Skeletal muscle satellite cell (primary cell): Measurements from ENCODE around the gene SNX3.
A peak's percentile ranks its signal among the peaks of the same experiment; 100 is the strongest.

Experiments
- H3K27me3 ChIP-seq: 2 replicates; pipeline ENCODE4 v1.7.0; 2013; ENCODE audit warnings: low read length; ENCODE audit not compliant: control insufficient read depth, insufficient read depth
- H3K36me3 ChIP-seq: 2 replicates; pipeline ENCODE4 v1.7.0; 2013; ENCODE audit warnings: mild to moderate bottlenecking, control low read depth, low read length; ENCODE audit not compliant: insufficient read depth
- H3K4me1 ChIP-seq: 2 replicates; pipeline ENCODE4 v1.7.0; 2013; ENCODE audit warnings: low read length; ENCODE audit not compliant: control insufficient read depth, insufficient read depth
- H3K4me2 ChIP-seq: 2 replicates; pipeline ENCODE4 v1.7.0; 2013; ENCODE audit warnings: mild to moderate bottlenecking, low read length
- H3K4me3 ChIP-seq: 2 replicates; pipeline ENCODE4 v1.7.0; 2013; ENCODE audit warnings: low read length
- H3K9ac ChIP-seq: 2 replicates; pipeline ENCODE4 v1.7.0; 2013; ENCODE audit warnings: mild to moderate bottlenecking, low read depth, low read length, moderate library complexity
- H3K9me3 ChIP-seq: replicated peaks from 2 replicates; pipeline ENCODE4 v1.7.0; 2013; ENCODE audit warnings: mild to moderate bottlenecking, control low read depth, low read length

SNX3 gene

DNA sequence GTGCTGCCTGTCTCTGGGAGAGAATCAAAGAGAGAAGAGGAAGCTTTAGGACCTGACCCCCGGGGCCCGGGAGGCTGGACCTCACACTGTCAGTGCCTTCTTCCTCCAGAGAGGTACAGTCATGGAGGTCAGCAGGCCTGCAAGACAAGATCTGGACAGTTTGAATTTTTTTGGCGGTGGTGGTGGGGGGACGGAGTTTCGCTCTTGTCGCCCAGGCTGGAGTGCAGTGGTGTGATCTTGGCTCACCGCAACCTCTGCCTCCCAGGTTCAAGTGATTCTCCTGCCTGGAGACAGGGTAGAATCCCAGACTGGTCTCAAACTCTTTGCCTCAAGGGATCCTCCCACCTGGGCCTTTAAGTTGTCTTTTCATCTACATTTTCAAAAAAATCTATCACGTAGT lies 60.7 kb downstream of the SNX3 start:
- Histone ChIP-seq H3K4me2 (no peak overlapping the region), H3K9me3 (no peaks in the 10 kb centered on the region), H3K36me3 (peaks cover 5% of the 10 kb centered on the region), H3K4me1 (no peaks in the 10 kb centered on the region), H3K9ac (no peak overlapping the region), H3K4me3 (no peak overlapping the region), H3K27me3 (no peaks in the 10 kb centered on the region)

DNA sequence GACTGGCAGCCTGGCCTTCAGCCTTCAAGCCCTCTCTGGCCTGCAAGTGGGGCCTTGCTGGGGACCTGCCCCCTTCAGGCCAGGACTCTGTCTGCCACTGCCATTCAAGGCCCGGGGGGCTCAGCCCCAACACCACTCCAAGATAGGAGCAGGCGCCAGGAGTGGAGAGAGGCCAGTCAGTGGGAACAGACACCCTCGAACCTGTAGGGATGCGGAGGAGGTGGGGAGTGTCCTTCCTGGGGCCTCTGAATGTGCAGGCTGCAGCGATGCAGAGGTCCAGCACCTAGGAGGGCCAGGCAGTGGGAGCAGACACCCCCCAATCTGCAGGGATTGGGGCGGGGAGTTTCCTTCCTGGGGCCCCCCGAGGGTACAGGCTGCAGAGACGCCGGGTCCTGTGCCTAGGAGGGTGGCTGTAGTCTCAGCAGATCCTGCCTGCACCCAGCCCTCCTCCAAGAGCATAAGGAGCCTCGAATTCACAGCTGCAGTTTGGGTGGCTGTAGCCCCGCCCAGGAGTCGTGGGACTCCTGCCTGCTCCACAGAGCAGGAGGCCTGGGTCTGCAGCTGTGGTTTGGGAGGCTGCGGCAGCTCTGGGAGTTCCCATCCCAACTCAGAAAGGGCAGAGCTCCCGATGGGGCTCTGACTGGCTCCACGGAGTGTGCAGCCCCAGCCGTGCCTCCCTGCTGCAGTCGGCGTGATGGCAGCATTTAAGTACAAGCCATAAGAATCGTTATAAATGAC lies 61.9 kb downstream of the SNX3 start:
- no peak overlapping the region for H3K4me2 ChIP-seq
- no peaks in the 10 kb centered on the region for H3K4me1 ChIP-seq
- no peak overlapping the region for H3K4me3 ChIP-seq
- H3K9ac ChIP-seq: no peak overlapping the region
- H3K27me3 ChIP-seq: no peaks in the 10 kb centered on the region
- H3K36me3 ChIP-seq: peaks cover 3% of the 10 kb centered on the region
- H3K9me3 ChIP-seq: no peaks in the 10 kb centered on the region

DNA sequence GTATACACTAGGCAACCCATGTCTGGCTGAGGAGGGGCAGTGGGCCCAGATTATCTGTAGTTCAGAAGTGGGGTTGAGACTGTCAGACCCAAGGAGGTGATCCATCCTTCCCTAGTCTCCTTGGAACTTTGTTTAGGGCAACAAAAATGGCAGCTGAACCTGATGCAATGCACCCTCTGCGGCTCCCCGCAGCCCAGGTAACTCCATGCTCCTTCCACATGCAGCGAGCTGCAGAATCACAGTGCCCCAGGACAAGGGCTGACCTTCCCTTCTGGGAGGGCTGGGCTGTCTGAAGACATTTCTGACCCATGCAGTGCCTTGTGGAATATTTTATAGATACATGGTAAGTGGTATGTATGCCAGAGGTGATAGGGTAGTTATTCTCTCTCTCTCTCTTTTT lies 65.6 kb downstream of the SNX3 start:
- Histone ChIP-seq H3K9ac (no peak overlapping the region), H3K27me3 (peaks cover 23% of the 10 kb centered on the region), H3K9me3 (no peaks in the 10 kb centered on the region)

DNA sequence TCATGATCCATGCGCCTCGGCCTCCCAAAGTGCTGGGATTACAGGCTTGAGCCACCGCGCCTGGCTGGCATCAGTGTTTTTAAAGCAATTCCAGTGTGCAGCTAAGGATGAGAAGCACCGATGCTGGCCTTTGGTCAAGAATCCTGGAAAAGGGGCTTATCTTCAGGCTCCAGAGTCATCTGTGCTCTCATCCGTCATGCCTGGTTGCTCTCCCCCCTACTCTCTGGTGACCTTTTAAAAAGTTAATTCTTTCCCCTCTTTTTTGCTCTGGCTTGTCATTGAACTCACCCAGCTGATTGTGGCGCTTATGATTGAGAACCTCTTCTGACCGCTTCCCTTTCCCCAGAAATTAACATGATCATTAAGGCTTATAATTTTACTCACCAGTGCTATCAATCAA lies 66.3 kb downstream of the SNX3 start:
- H3K36me3 ChIP-seq: no peaks in the 10 kb centered on the region
- no peak overlapping the region for H3K4me3 ChIP-seq
- H3K4me1 ChIP-seq: no peaks in the 10 kb centered on the region
- H3K9me3 ChIP-seq: no peaks in the 10 kb centered on the region
- H3K4me2 ChIP-seq: no peak overlapping the region
- H3K9ac ChIP-seq: no peak overlapping the region
- peaks cover 23% of the 10 kb centered on the region for H3K27me3 ChIP-seq

More for the DNA sequence above, 65.6 kb downstream of the SNX3 start:
- no peaks in the 10 kb centered on the region for H3K4me1 ChIP-seq
- no peaks in the 10 kb centered on the region for H3K36me3 ChIP-seq
- H3K4me2 ChIP-seq: no peak overlapping the region
- H3K4me3 ChIP-seq: no peak overlapping the region

DNA sequence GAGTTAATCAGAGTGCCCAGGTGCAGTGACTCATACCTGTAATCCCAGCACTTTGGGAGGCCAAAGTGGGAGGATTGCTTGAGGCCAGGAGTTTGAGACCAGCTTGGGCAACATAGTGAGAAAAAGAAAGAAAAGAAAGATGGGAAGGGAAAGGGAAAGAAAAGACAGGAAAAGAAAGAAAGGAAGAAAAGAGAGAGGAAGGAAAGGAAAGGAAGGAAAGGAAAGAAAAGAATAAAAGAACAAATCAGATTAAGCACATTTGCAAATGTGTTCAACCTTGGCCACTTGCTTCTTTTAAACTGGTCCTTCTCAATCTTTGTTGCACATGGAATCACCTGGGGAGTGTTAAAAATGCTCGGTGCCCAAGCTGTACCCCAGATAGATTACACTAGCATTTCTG lies 67.0 kb downstream of the SNX3 start:
- H3K27me3 ChIP-seq: peaks cover 30% of the 10 kb centered on the region
- no peaks in the 10 kb centered on the region for H3K36me3 ChIP-seq
- H3K9me3 ChIP-seq: no peaks in the 10 kb centered on the region
- H3K9ac ChIP-seq: no peak overlapping the region
- no peak overlapping the region for H3K4me3 ChIP-seq
- H3K4me1 ChIP-seq: no peaks in the 10 kb centered on the region
- no peak overlapping the region for H3K4me2 ChIP-seq

DNA sequence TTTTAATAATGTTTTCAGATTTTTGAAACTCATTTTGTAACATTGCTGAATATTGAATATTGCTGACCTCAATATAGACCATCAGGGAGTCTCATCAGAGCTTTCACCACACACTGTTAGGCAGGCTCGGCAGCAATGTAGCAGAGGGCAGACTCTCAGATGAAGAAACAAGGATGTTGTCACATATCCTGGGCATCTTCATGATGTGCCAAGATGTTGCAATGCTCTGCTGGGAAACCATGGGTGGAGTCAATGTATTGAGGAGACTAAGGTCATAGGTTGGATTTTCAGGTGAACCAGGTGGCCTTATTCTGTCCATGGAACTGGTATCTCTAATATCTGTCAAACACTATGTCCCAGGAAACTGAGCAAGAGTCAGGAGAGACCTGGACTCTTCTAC lies 67.7 kb downstream of the SNX3 start:
- Histone ChIP-seq H3K4me3 (no peak overlapping the region), H3K4me2 (no peak overlapping the region), H3K9ac (no peak overlapping the region), H3K9me3 (no peaks in the 10 kb centered on the region), H3K4me1 (no peaks in the 10 kb centered on the region), H3K36me3 (no peaks in the 10 kb centered on the region), H3K27me3 (peaks cover 37% of the 10 kb centered on the region)

DNA sequence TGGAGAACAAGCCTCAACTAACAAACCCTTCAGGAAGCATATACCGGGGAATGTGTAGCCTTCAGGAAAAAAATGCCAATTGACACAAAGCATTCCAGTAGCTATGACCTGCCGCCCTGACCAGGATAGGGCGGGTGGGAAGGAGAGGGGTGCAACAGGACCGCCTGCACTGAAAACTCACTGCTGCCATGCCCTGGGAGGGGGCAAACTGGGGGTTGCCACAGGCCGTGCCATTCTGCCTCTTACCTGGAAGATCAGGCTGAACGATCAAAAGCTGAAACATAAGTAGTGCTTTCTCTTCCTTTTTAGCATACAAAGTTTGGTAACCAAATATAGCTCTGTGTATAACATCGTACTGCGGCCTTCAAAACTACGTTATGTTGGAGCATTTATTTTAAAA lies 73.3 kb downstream of the SNX3 start:
- Histone ChIP-seq H3K36me3 (no peaks in the 10 kb centered on the region), H3K4me1 (no peaks in the 10 kb centered on the region), H3K9me3 (no peaks in the 10 kb centered on the region), H3K4me2 (no peak overlapping the region), H3K9ac (no peak overlapping the region), H3K27me3 (peaks cover 65% of the 10 kb centered on the region), H3K4me3 (no peak overlapping the region)

DNA sequence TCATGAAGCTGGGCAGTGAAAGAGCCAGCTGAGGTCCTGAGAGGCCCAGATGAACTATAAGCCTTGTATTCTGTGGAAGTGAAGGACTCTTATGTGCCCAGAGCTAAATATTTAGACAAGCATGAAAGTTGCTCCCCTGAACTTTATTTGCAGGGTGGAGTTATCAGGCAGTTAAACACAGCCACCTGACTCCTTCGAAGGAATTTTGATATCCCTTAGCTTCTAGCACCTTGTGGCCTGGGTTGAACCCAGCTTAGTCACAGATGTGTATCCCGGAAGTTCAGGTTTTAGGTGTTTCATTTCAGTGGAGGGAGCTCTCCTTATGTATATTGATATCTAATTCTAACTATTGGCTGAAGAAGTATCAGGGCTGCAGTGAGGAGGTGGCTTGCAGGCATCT lies 74.6 kb downstream of the SNX3 start:
- Histone ChIP-seq H3K4me3 (no peak overlapping the region), H3K9ac (no peak overlapping the region), H3K27me3 (peaks cover 60% of the 10 kb centered on the region), H3K4me1 (no peaks in the 10 kb centered on the region), H3K9me3 (no peaks in the 10 kb centered on the region), H3K36me3 (no peaks in the 10 kb centered on the region), H3K4me2 (no peak overlapping the region)

DNA sequence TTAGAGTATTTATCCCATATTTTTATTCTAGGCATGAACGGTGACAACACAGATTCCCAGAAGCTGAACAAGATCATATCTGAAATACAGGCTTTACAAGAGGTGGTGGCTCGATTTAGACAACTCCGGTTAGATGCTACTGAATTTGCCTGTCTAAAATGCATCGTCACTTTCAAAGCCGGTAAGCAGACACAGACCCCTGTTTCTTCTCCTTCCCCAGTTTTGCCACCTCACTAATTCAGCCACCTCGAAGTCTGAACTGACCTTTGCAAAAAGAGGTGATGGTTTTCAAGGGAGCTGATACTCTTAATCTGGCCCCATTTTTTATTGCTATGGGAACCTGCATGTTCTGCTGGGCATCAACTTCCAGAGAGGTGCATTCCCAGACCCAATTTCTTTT lies 80.1 kb downstream of the SNX3 start:
- H3K27me3 ChIP-seq: peaks cover 68% of the 10 kb centered on the region
- H3K36me3 ChIP-seq: no peaks in the 10 kb centered on the region
- H3K4me3 ChIP-seq: no peak overlapping the region

DNA sequence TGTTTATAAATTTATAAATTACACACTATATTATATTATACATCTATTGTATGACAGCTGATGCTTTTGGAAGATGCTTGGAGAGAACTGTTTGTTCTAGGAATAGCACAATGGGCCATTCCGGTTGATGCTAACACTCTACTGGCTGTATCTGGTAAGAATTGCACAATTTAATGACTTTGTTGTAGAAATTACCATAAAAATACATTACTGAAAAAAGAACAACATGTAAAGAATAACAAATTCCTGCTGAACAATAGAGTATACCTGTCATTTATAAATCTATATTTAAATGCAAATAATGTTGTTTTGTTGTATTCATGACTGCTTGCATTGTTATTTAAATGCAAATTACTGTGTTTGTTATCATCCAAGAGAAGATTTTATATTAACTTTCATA lies 80.6 kb downstream of the SNX3 start:
- Histone ChIP-seq H3K36me3 (no peaks in the 10 kb centered on the region), H3K27me3 (peaks cover 68% of the 10 kb centered on the region), H3K9ac (no peak overlapping the region), H3K4me2 (no peak overlapping the region), H3K4me1 (no peaks in the 10 kb centered on the region), H3K4me3 (no peak overlapping the region), H3K9me3 (no peaks in the 10 kb centered on the region)

More for the DNA sequence above, 80.1 kb downstream of the SNX3 start:
- H3K4me1 ChIP-seq: no peaks in the 10 kb centered on the region
- H3K9ac ChIP-seq: no peak overlapping the region
- H3K4me2 ChIP-seq: no peak overlapping the region
- H3K9me3 ChIP-seq: no peaks in the 10 kb centered on the region

DNA sequence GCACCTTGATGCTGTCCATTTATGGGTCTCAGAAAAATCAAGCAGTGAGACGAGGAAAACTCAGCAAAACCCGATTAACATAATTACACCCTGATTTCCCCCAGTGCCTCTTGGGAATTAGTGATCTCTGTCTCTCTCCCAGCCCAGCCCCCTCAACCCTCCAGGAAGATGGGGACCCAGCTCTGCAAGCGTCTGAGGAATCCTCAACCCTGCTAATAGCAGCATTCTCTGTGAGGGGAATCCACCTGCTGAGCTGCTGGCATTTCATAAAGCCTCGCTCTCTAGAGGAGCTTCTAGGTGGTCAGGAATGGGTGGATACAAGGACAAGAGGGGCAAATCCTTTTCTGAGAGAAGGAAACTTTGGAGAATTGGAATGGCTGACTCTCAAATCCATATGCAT lies 81.1 kb downstream of the SNX3 start:
- Histone ChIP-seq H3K4me1 (no peaks in the 10 kb centered on the region), H3K9me3 (no peaks in the 10 kb centered on the region), H3K4me2 (no peak overlapping the region), H3K4me3 (no peak overlapping the region), H3K36me3 (no peaks in the 10 kb centered on the region), H3K27me3 (peaks cover 72% of the 10 kb centered on the region), H3K9ac (no peak overlapping the region)

DNA sequence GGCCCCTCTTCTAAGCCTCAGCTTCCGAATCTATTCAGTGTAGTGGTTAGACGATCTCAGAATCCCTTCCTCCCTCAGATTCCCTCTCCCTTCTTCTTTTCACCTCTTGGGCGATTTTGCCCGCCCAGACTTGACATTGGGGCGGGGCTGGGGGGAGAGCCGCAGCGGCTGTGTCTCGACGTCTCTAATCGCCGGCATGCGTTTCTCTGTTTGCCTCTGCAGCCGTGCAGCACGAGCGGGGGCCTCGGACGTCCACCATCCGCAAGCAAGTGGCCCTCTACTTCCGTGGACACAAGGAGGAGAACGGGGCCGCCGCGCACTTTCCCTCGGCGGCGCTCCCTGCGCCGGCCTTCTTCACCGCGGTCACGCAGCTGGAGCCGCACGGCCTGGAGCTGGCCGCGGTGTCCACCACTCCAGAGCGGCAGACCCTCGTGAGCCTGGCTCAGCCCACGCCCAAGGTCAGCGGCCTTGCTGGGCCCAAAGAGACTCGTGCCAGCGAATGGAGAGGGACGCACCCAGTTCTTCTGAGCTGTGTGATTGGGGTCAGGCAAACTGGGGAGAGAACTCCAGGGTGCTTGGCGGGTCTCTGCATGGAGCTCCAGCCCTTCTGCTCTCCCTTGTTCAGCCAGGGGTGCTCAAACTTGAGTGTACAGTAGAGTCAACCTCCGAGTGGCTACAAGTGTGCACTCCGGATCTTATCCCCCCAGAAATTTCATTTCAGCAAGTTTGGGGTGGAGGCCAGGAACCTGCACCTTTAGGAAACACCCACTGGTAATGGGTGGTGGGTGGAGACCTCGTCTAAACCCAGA lies 84.4 kb downstream of the SNX3 start:
- H3K4me1 ChIP-seq: no peaks in the 10 kb centered on the region
- peak overlapping the region; percentile 50 for H3K4me2 ChIP-seq
- no peaks in the 10 kb centered on the region for H3K36me3 ChIP-seq
- H3K9ac ChIP-seq: no peak overlapping the region
- no peaks in the 10 kb centered on the region for H3K9me3 ChIP-seq
- H3K27me3 ChIP-seq: peaks cover 95% of the 10 kb centered on the region
- H3K4me3 ChIP-seq: no peak overlapping the region
